Thyroid gland (tissue), 4 donors: ENCODE measurements around the gene SLC17A1. TPM values are rescaled to one million over a fixed set of nuclear protein-coding genes. Genes with fewer than 3 reads are reported as not detected.

ENCODE experiments used
- DNase-seq, 2 donors: peaks; one replicate each; pipeline ENCODE4 v3.0.0-alpha.2; 2019
- H3K27ac ChIP-seq, 3 donors: fragments of 200-600 bp; sonication (generic); 1 replicate in 2 of 3; 2 replicates in 1 of 3; pipeline ENCODE4 v1.5.1; 2016 to 2019; ENCODE audit warnings: mild to moderate bottlenecking in 1 of 3, moderate library complexity in 1 of 3
- H3K27me3 ChIP-seq: fragments of 200-600 bp; sonication (generic); one replicate; pipeline ENCODE4 v1.5.1; 2019
- H3K36me3 ChIP-seq, 2 donors: fragments of 200-600 bp; sonication (generic); one replicate each; pipeline ENCODE4 v1.5.1; 2016 to 2019
- H3K4me1 ChIP-seq, 2 donors: fragments of 200-600 bp; sonication (generic); one replicate each; pipeline ENCODE4 v1.5.1; 2017 to 2019
- H3K4me3 ChIP-seq, 3 donors: fragments of 200-600 bp; sonication (generic); replicated peaks in 1 of 3; 1 replicate in 2 of 3; 2 replicates in 1 of 3; pipeline ENCODE4 v1.5.1; 2016; ENCODE audit warnings: mild to moderate bottlenecking in 1 of 3
- H3K9me3 ChIP-seq: fragments of 200-600 bp; sonication (generic); one replicate; pipeline ENCODE4 v1.5.1; 2017
- CTCF ChIP-seq, 6 experiments: fragments of 200-600 bp in 3 of 6; fragments of 450-650 bp in 3 of 6; sonication (generic) in 3 of 6; IDR thresholded peaks; one replicate each; pipeline ENCODE4 v1.5.1; 2016 to 2019; ENCODE audit warnings: antibody characterized with exemption in 6 of 6, mild to moderate bottlenecking in 2 of 6, inconsistent platforms in 1 of 6, moderate library complexity in 1 of 6
- POLR2A ChIP-seq, 2 donors: fragments of 450-650 bp; IDR thresholded peaks; one replicate each; pipeline ENCODE4 v1.6.1; 2017; ENCODE audit warnings: antibody characterized with exemption in 2 of 2, mild to moderate bottlenecking in 2 of 2, moderate library complexity in 1 of 2
- WGBS, 2 donors: methylation state at CpG; one replicate each; pipeline ENCODE4 v1.1.5; 2017; 5-methylcytosine and 5-hydroxymethylcytosine counted together
- intact Hi-C: fragments of 100-400 bp; cut with DNase I; formaldehyde crosslinking; loops from one replicate; pipeline ENCODE4 v1.15.1; 2023
- total RNA-seq, 4 donors: library from RNA; depleted of rRNA; stranded (reverse); fragments of >200 nt; gene quantifications; one replicate each; pipeline ENCODE4 v1.2.3, GENCODE V29; 2016

SLC17A1 gene
- total RNA-seq, 4 donors from 2014 or later, result not detected

GRCh38 chr6:25781134-25781533, 50.7 kb downstream of the SLC17A1 start:
- no peak for DNase-seq
- H3K36me3 ChIP-seq, result no peaks in the 10 kb centered on the region
- H3K4me3 ChIP-seq, result no peak overlapping the region
- no peaks in the 10 kb centered on the region for H3K9me3 ChIP-seq
- TF ChIP-seq CTCF (IDR thresholded peaks at IDR 0.05) (no peak), POLR2A (IDR thresholded peaks at IDR 0.05) (no peak)
- intact Hi-C loops, result no loop called here
- no peaks in the 10 kb centered on the region for H3K27me3 ChIP-seq
- no peaks in the 10 kb centered on the region for H3K4me1 ChIP-seq
- WGBS, 2 donors, result 89 to 95% methylated on average over 1 of the region's 1 CpG
- H3K27ac ChIP-seq, result no peak overlapping the region

- H3K27ac ChIP-seq, result no peak overlapping the region
- H3K36me3 ChIP-seq, result no peaks in the 10 kb centered on the region
- DNase-seq, result no peak
- H3K27me3 ChIP-seq, result no peaks in the 10 kb centered on the region
- intact Hi-C loops, result no loop called here
- H3K9me3 ChIP-seq, result no peaks in the 10 kb centered on the region
- no peak overlapping the region for H3K4me3 ChIP-seq
- WGBS, 2 donors, result 77 to 78% methylated on average over 4 of the region's 4 CpGs
- H3K4me1 ChIP-seq, result no peaks in the 10 kb centered on the region
- TF ChIP-seq CTCF (IDR thresholded peaks at IDR 0.05) (no peak), POLR2A (IDR thresholded peaks at IDR 0.05) (no peak)
Measured at GRCh38 chr6:25777856-25778649, 53.8 kb downstream of the SLC17A1 start.

- intact Hi-C loops, result no loop called here
- no peaks in the 10 kb centered on the region for H3K9me3 ChIP-seq
- 86 to 87% methylated on average over 2 of the region's 2 CpGs for WGBS, 2 donors
- TF ChIP-seq CTCF (IDR thresholded peaks at IDR 0.05) (no peak), POLR2A (IDR thresholded peaks at IDR 0.05) (no peak)
- H3K36me3 ChIP-seq, result no peaks in the 10 kb centered on the region
- no peak overlapping the region for H3K27ac ChIP-seq
- no peak overlapping the region for H3K4me3 ChIP-seq
- no peak for DNase-seq
- no peaks in the 10 kb centered on the region for H3K4me1 ChIP-seq
- no peaks in the 10 kb centered on the region for H3K27me3 ChIP-seq
Measured at GRCh38 chr6:25777031-25777430, 54.8 kb downstream of the SLC17A1 start.

- WGBS, 2 donors, result 36 to 49% methylated on average over 2 of the region's 2 CpGs
- intact Hi-C loops, result no loop called here
- Histone ChIP-seq H3K27me3 (no peaks in the 10 kb centered on the region), H3K36me3 (no peaks in the 10 kb centered on the region), H3K4me1 (no peaks in the 10 kb centered on the region), H3K4me3 (no peak overlapping the region), H3K9me3 (no peaks in the 10 kb centered on the region), H3K27ac (no peak overlapping the region)
- no peak for DNase-seq
- TF ChIP-seq POLR2A (IDR thresholded peaks at IDR 0.05), result no peak
- TF ChIP-seq CTCF (IDR thresholded peaks at IDR 0.05), result no peak
Measured at GRCh38 chr6:25774120-25774715, 57.6 kb downstream of the SLC17A1 start.

GRCh38 chr6:25769983-25770382, 61.9 kb downstream of the SLC17A1 start:
- H3K4me1 ChIP-seq, result no peaks in the 10 kb centered on the region
- no peak overlapping the region for H3K27ac ChIP-seq
- no peaks in the 10 kb centered on the region for H3K27me3 ChIP-seq
- no peaks in the 10 kb centered on the region for H3K9me3 ChIP-seq
- no peak for DNase-seq
- WGBS, 2 donors, result 82 to 92% methylated on average over 2 of the region's 2 CpGs
- intact Hi-C loops, result no loop called here
- H3K36me3 ChIP-seq, result no peaks in the 10 kb centered on the region
- TF ChIP-seq CTCF (IDR thresholded peaks at IDR 0.05) (no peak), POLR2A (IDR thresholded peaks at IDR 0.05) (no peak)
- H3K4me3 ChIP-seq, result no peak overlapping the region
